HepG2 (cell line): ENCODE results near the gene DAGLB. TPM values are rescaled to one million over a fixed set of nuclear protein-coding genes. Genes with fewer than 3 reads are reported as not detected.

Experiments used
- ATAC-seq: fragments of 200-7000 bp; cut with Tn5 transposase; 3 replicates; pipeline ENCODE4 v1.9.1; 2020; ENCODE audit warnings: mild to moderate bottlenecking, moderate library complexity
- BruUV-seq: library from RNA; stranded (reverse); fragments of 400-500 nt; replicated peaks from 2 replicates; lab custom pipeline; 2021; lab: Mats Ljungman, UMichigan
- CTCF ChIA-PET: fragments of 300-600 bp; formaldehyde crosslinking; extraction: SDS; loops from one replicate; lab custom pipeline; 2021; ENCODE audit warnings: low total read pairs, inconsistent platforms, low intra/inter-chr PET ratio; lab: Yijun Ruan, JAX
- POLR2A ChIA-PET: fragments of 350-600 bp; sonication (Branson Sonifier 250); formaldehyde crosslinking; loops from one replicate; lab custom pipeline; 2020; ENCODE audit warnings: antibody characterized with exemption, inconsistent platforms; lab: Yijun Ruan, JAX
- DNase-seq: peaks from one replicate; pipeline ENCODE4 v3.0.0-alpha.2; 2015; ENCODE audit warnings: low spot score
- FAIRE-seq: peaks from 3 replicates; lab custom pipeline; 2011; peaks lifted over from hg19 to GRCh38; lab: Jason Lieb, UNC
- H2AFZ ChIP-seq: one replicate; pipeline ENCODE4 v1.6.1; 2011; ENCODE audit warnings: low read length, inconsistent platforms
- H3K27ac ChIP-seq: fragments of 300-600 bp; 3 replicates; pipeline ENCODE4 v1.8.0; 2011; ENCODE audit warnings: mixed run types, mild to moderate bottlenecking, mixed read lengths, low read length, inconsistent platforms; ENCODE audit not compliant: insufficient read depth; ENCODE audit errors: extremely low read length
- H3K27me3 ChIP-seq, 2 experiments: fragments of 200-600 bp in 1 of 2; 2 replicates in 1 of 2; 3 replicates in 1 of 2; pipeline versions ENCODE4 v1.6.0 to v1.8.0; 2011; ENCODE audit warnings: low read length in 2 of 2, mild to moderate bottlenecking in 2 of 2, moderate library complexity in 2 of 2, inconsistent platforms in 1 of 2; ENCODE audit not compliant: insufficient read depth in 2 of 2, control insufficient read depth in 1 of 2
- H3K36me3 ChIP-seq, 2 experiments: fragments of 200-600 bp in 1 of 2; replicated peaks in 1 of 2; 2 replicates in 1 of 2; 3 replicates in 1 of 2; pipeline versions ENCODE4 v1.5.1 to v1.8.0; 2011; ENCODE audit warnings: low read length in 2 of 2, inconsistent platforms in 1 of 2; ENCODE audit not compliant: insufficient read depth in 2 of 2, control insufficient read depth in 1 of 2
- H3K4me1 ChIP-seq: 2 replicates; pipeline ENCODE4 v1.5.1; 2012; ENCODE audit warnings: low read length, inconsistent platforms; ENCODE audit not compliant: insufficient read depth
- H3K4me2 ChIP-seq: 2 replicates; pipeline ENCODE4 v1.6.0; 2011; ENCODE audit warnings: low read depth, low read length, inconsistent platforms
- H3K4me3 ChIP-seq, 3 experiments: fragments of 200-600 bp in 1 of 3; sonication (generic), shearing (Covaris generic) in 1 of 3; replicated peaks in 1 of 3; 2 replicates each; pipeline ENCODE4 v1.5.1; 2011 to 2016; ENCODE audit warnings: low read length in 3 of 3, inconsistent platforms in 2 of 3, low read depth in 2 of 3, mild to moderate bottlenecking in 2 of 3, control low read depth in 1 of 3, mixed read lengths in 1 of 3; ENCODE audit not compliant: insufficient read depth in 1 of 3
- H3K79me2 ChIP-seq: one replicate; pipeline ENCODE4 v1.6.1; 2011; ENCODE audit warnings: low read length, inconsistent platforms; ENCODE audit not compliant: insufficient read depth
- H3K9ac ChIP-seq: 2 replicates; pipeline ENCODE4 v1.6.0; 2011; ENCODE audit warnings: mild to moderate bottlenecking, low read depth, low read length, inconsistent platforms; ENCODE audit not compliant: insufficient read depth
- H3K9me3 ChIP-seq: 2 replicates; pipeline ENCODE4 v1.5.1; 2012; ENCODE audit warnings: mild to moderate bottlenecking, low read length
- H4K20me1 ChIP-seq: 2 replicates; pipeline ENCODE4 v1.6.0; 2011; ENCODE audit warnings: inconsistent platforms, mild to moderate bottlenecking, low read length, moderate library complexity; ENCODE audit not compliant: insufficient read depth
- ASH2L ChIP-seq: fragments of 300-600, 200-600 bp; sonication (generic); IDR thresholded peaks from 2 replicates; pipeline ENCODE4 v1.7.0; 2017; ENCODE audit warnings: low read depth, mild to moderate bottlenecking, moderate library complexity, mixed read lengths, low read length; ENCODE audit not compliant: insufficient read length
- BCL6 ChIP-seq: IDR thresholded peaks from 2 replicates; pipeline ENCODE4 v1.6.1; 2016; ENCODE audit warnings: missing genetic modification reagents, missing compliant biosample characterization
- CSRNP1 ChIP-seq: sonication (generic); formaldehyde crosslinking; IDR thresholded peaks from 2 replicates; pipeline ENCODE4 v1.8.1; 2023; ENCODE audit warnings: mild to moderate bottlenecking, missing genetic modification reagents
- ERF ChIP-seq: IDR thresholded peaks from 2 replicates; pipeline ENCODE4 v1.6.1; 2018; ENCODE audit warnings: missing biosample characterization, missing genetic modification reagents
- FOXK2 ChIP-seq: fragments of 450-650 bp; IDR thresholded peaks from 2 replicates; pipeline ENCODE4 v1.6.1; 2016
- JUN ChIP-seq: sonication (generic); formaldehyde crosslinking; IDR thresholded peaks from 2 replicates; pipeline ENCODE4 v1.4.0; 2020; ENCODE audit warnings: mild to moderate bottlenecking, missing genetic modification reagents
- JUNB ChIP-seq: sonication (generic); formaldehyde crosslinking; IDR thresholded peaks from 2 replicates; pipeline ENCODE4 v1.8.0; 2022; ENCODE audit warnings: missing genetic modification reagents, mild to moderate bottlenecking, borderline replicate concordance
- NFE2L1 ChIP-seq: sonication (generic); formaldehyde crosslinking; IDR thresholded peaks from 2 replicates; pipeline ENCODE4 v1.4.0; 2020; ENCODE audit warnings: missing genetic modification reagents, mild to moderate bottlenecking, borderline replicate concordance
- SIX4 ChIP-seq: sonication (generic); formaldehyde crosslinking; IDR thresholded peaks from 2 replicates; pipeline ENCODE4 v1.4.0; 2020; ENCODE audit warnings: missing genetic modification reagents
- SMYD3 ChIP-seq: sonication (generic); formaldehyde crosslinking; IDR thresholded peaks from 2 replicates; pipeline ENCODE4 v1.8.1; 2023; ENCODE audit warnings: mild to moderate bottlenecking, missing genetic modification reagents
- U2AF1 ChIP-seq: fragments of 200-400 bp; formaldehyde crosslinking; optimal IDR thresholded peaks from 2 replicates; pipeline ENCODE3; 2017; ENCODE audit warnings: mild to moderate bottlenecking, low read depth, low read length
- ZNF121 ChIP-seq: sonication (generic); formaldehyde crosslinking; IDR thresholded peaks from 2 replicates; pipeline ENCODE4 v1.5.0; 2020; ENCODE audit warnings: mild to moderate bottlenecking, missing genetic modification reagents
- ZNF142 ChIP-seq: sonication (generic); formaldehyde crosslinking; IDR thresholded peaks from 2 replicates; pipeline ENCODE4 v1.4.0; 2020; ENCODE audit warnings: missing genetic modification reagents
- ZNF431 ChIP-seq: sonication (generic); formaldehyde crosslinking; IDR thresholded peaks from 2 replicates; pipeline ENCODE4 v1.9.0; 2022; ENCODE audit warnings: missing genetic modification reagents, low read depth, mild to moderate bottlenecking, borderline replicate concordance
- ZNF501 ChIP-seq: sonication (generic); formaldehyde crosslinking; IDR thresholded peaks from 2 replicates; pipeline ENCODE4 v1.5.1; 2020; ENCODE audit warnings: mild to moderate bottlenecking, moderate library complexity, missing genetic modification reagents
- ZNF550 ChIP-seq: sonication (generic); formaldehyde crosslinking; IDR thresholded peaks from 2 replicates; pipeline ENCODE4 v1.4.0; 2020; ENCODE audit warnings: mild to moderate bottlenecking, missing genetic modification reagents, borderline replicate concordance
- ZNF569 ChIP-seq: sonication (generic); formaldehyde crosslinking; IDR thresholded peaks from 2 replicates; pipeline ENCODE4 v1.5.0; 2020; ENCODE audit warnings: mild to moderate bottlenecking, missing genetic modification reagents, moderate library complexity, borderline replicate concordance
- ZNF782 ChIP-seq: sonication (generic); formaldehyde crosslinking; IDR thresholded peaks from 2 replicates; pipeline ENCODE4 v1.4.0; 2020; ENCODE audit warnings: missing genetic modification reagents, mild to moderate bottlenecking, borderline replicate concordance
- WGBS: methylation state at CpG from one replicate; pipeline ENCODE4 v1.1.6; 2017; ENCODE audit warnings: low lambda C conversion rate; 5-methylcytosine and 5-hydroxymethylcytosine counted together
- in situ Hi-C: cut with HindIII; loops from 2 replicates; pipeline ENCODE4 v1.10.0; 2017; ENCODE audit warnings: low pct_unique_long_range_greater_than_20kb; ENCODE audit not compliant: extremely low pct_ligation_motif_present
- intact Hi-C: fragments of 100-400 bp; cut with micrococcal nuclease; formaldehyde crosslinking; loops from one replicate; pipeline ENCODE4 v1.10.0; 2022; ENCODE audit not compliant: unreplicated experiment
- polyA plus RNA-seq, 8 experiments: library from polyadenylated mRNA; depleted of rRNA in 3 of 8; stranded (reverse) in 7 of 8; unstranded in 1 of 8; fragments of >200 nt; fragmentation: Illumina TruSeq in 4 of 8; extraction: Trizol in 4 of 8; gene quantifications; 2 replicates each; pipeline versions ENCODE4 v1.2.1 to v1.2.3, GENCODE V29; 2011 to 2016; ENCODE audit warnings: low read depth in 4 of 8, missing spikeins in 1 of 8, mixed read lengths in 1 of 8; ENCODE audit not compliant: insufficient read depth in 1 of 8
- total RNA-seq, 5 experiments: library from RNA; depleted of rRNA; stranded (reverse); fragments of >200 nt; fragmentation: Illumina TruSeq; extraction: Trizol; gene quantifications; 2 replicates each; pipeline ENCODE4 v1.2.3, GENCODE V29; 2016; ENCODE audit warnings: low read depth in 1 of 5

The DAGLB gene
- total and polyA plus RNA-seq, 2 of the 13 experiments (the other 11 are each of a cell fraction or from before 2014, with no cell fraction given), result 7.9 to 9.8 TPM

- TF ChIP-seq JUN (CRISPR knock-in tag) (no peak), ZNF782 (CRISPR knock-in tag) (no peak), SMYD3 (no peak), ZNF569 (no peak), ZNF431 (no peak), BCL6 (CRISPR knock-in tag) (no peak)
Observed at GRCh38 chr7:6487184-6487545, 39.4 kb upstream of the DAGLB start (continued).

- CTCF ChIA-PET, result no interaction called here
- Histone ChIP-seq H3K27ac (no peak overlapping the region), H3K9ac (no peak overlapping the region), H3K79me2 (peaks cover 21% of the 10 kb centered on the region), H3K4me3 (no peak overlapping the region), H3K36me3 (no peaks in the 10 kb centered on the region; a peak in 1 of 5 replicates), H3K27me3 (peaks cover 0 to 8% of the 10 kb centered on the region in 2 experiments; a peak in 2 of 5 replicates), H4K20me1 (peaks cover 15% of the 10 kb centered on the region), H3K4me2 (no peak overlapping the region), H2AFZ (no peak overlapping the region), H3K9me3 (no peaks in the 10 kb centered on the region), H3K4me1 (peaks cover 13% of the 10 kb centered on the region)
- WGBS, result 73% methylated on average over 19 of the region's 19 CpGs
- no TSS peak for BruUV-seq
- DNase-seq (no peak), FAIRE-seq (no peak), ATAC-seq (no peak)
- POLR2A ChIA-PET, result no interaction called here
- intact Hi-C loops, result no loop called here
- in situ Hi-C loops, result no loop called here
- TF ChIP-seq ZNF501 (CRISPR knock-in tag) (no peak), NFE2L1 (CRISPR knock-in tag) (no peak), ZNF550 (CRISPR knock-in tag) (no peak), ASH2L (no peak), U2AF1 (no peak), JUNB (CRISPR knock-in tag) (no peak), ZNF121 (CRISPR knock-in tag) (no peak), FOXK2 (no peak), CSRNP1 (CRISPR knock-in tag) (no peak), ZNF142 (CRISPR knock-in tag) (no peak), ERF (CRISPR knock-in tag) (no peak), SIX4 (no peak)
Observed at GRCh38 chr7:6486438-6487183, 38.9 kb upstream of the DAGLB start.
